Epidermal melanocyte (primary cell): Measurements from ENCODE around the gene FAM193B.
"Not testable (repeated sequence)": the region's sequence is repeated elsewhere in the genome, so short reads cannot be mapped to it uniquely, and the experiment has no call there.

Source experiments
- DNase-seq: peaks from one replicate; pipeline ENCODE4 v3.0.0; 2011; ENCODE audit warnings: low spot score; ENCODE audit not compliant: insufficient read length

The FAM193B gene

GRCh38 chr5:177578316-177578715 is 24.0 kb upstream of the FAM193B start:
- no peak for DNase-seq

- no peak for DNase-seq
These were observed 21.8 kb upstream of the FAM193B start for GRCh38 chr5:177576169-177576568.

GRCh38 chr5:177575488-177575887 is 21.1 kb upstream of the FAM193B start:
- DNase-seq, result no peak

- no peak for DNase-seq
These were observed 15.5 kb upstream of the FAM193B start for GRCh38 chr5:177569894-177570293.

- DNase-seq, result no peak
These were observed 14.0 kb upstream of the FAM193B start for GRCh38 chr5:177568326-177568725.

GRCh38 chr5:177565046-177565445 is 10.7 kb upstream of the FAM193B start:
- no peak for DNase-seq

- not testable (repeated sequence) for DNase-seq
These were observed 5.1 kb upstream of the FAM193B start for GRCh38 chr5:177559446-177559941.

GRCh38 chr5:177557796-177558195 is 3.4 kb upstream of the FAM193B start:
- DNase-seq, result no peak

GRCh38 chr5:177557041-177557647 is 2.8 kb upstream of the FAM193B start:
- DNase-seq, result no peak

GRCh38 chr5:177555665-177556064 is 1.3 kb upstream of the FAM193B start:
- DNase-seq, result no peak

- DNase-seq, result no peak
These were observed 865 bp upstream of the FAM193B start for GRCh38 chr5:177555228-177555627.

- no peak for DNase-seq
These were observed 513 bp downstream of the FAM193B start for GRCh38 chr5:177553671-177554429.

- DNase-seq, result no peak
These were observed 1.4 kb downstream of the FAM193B start for GRCh38 chr5:177552839-177553455.

GRCh38 chr5:177550122-177550521 is 4.2 kb downstream of the FAM193B start:
- no peak for DNase-seq

- no peak for DNase-seq
These were observed 5.9 kb downstream of the FAM193B start for GRCh38 chr5:177548495-177548894.

GRCh38 chr5:177547736-177548135 is 6.6 kb downstream of the FAM193B start:
- DNase-seq, result no peak

GRCh38 chr5:177546258-177546741 is 8.1 kb downstream of the FAM193B start:
- peak; percentile 76 for DNase-seq

- no peak for DNase-seq
These were observed 8.7 kb downstream of the FAM193B start for GRCh38 chr5:177545487-177546257.

- DNase-seq, result no peak
These were observed 11.4 kb downstream of the FAM193B start for GRCh38 chr5:177542816-177543465.

- DNase-seq, result no peak
These were observed 13.9 kb downstream of the FAM193B start for GRCh38 chr5:177540438-177540837.

GRCh38 chr5:177539411-177539810 is 15.0 kb downstream of the FAM193B start:
- DNase-seq, result peak; percentile 59
